Motor neuron (in vitro differentiated cells): Measurements from ENCODE around the gene RUNX1. TPM values are rescaled to one million over a fixed set of nuclear protein-coding genes. Genes with fewer than 3 reads are reported as not detected.
A peak's percentile ranks its signal among the peaks of the same experiment; 100 is the strongest.

Experiments used
- ATAC-seq, 8 experiments: fragments of 200-7000 bp; cut with Tn5 transposase; replicated peaks in 6 of 8; 2 replicates each; pipeline ENCODE4 v1.8.0; 2021; ENCODE audit warnings: mild to moderate bottlenecking in 8 of 8, moderate library complexity in 8 of 8
- H3K27ac ChIP-seq, 2 donors: fragments of 250-450 bp; sonication (Bioruptor Pico); 2 replicates each; pipeline ENCODE4 v1.9.0; 2021; ENCODE audit warnings: antibody characterized with exemption in 2 of 2, mild to moderate bottlenecking in 2 of 2, moderate library complexity in 1 of 2
- H3K4me1 ChIP-seq, 2 donors: fragments of 250-450 bp; sonication (Bioruptor Pico); replicated peaks in 1 of 2; 2 replicates each; pipeline ENCODE4 v1.6.1; 2021; ENCODE audit warnings: antibody characterized with exemption in 2 of 2, mild to moderate bottlenecking in 2 of 2, moderate library complexity in 1 of 2
- H3K4me3 ChIP-seq, 5 donors: fragments of 250-450 bp; sonication (Bioruptor Pico); 2 replicates each; pipeline ENCODE4 v1.9.0; 2021; ENCODE audit warnings: antibody characterized with exemption in 5 of 5, mild to moderate bottlenecking in 5 of 5, moderate library complexity in 4 of 5
- WGBS, 10 experiments: fragments of 450-650 bp; shearing (Covaris generic); methylation state at CpG; one replicate each; pipeline ENCODE4 v1.0.0; 2022; 5-methylcytosine and 5-hydroxymethylcytosine counted together
- in situ Hi-C, 9 experiments: fragments of 400-800 bp; cut with MboI; loops; one replicate each; pipeline ENCODE4 v1.15.0; 2021; ENCODE audit warnings: low sequenced_read_pairs in 9 of 9, low pct_unique_long_range_greater_than_20kb in 2 of 9; ENCODE audit not compliant: unreplicated experiment in 9 of 9
- total RNA-seq, 8 experiments: library from RNA; unstranded; fragments of 300-600 nt; gene quantifications; 2 replicates each; pipeline versions ENCODE4 v1.2.3 to v1.2.4, GENCODE V29; 2022

Gene RUNX1
- total RNA-seq, 8 experiments from 2014 or later: 0.05 to 49.0 (median 3.6) TPM

DNA sequence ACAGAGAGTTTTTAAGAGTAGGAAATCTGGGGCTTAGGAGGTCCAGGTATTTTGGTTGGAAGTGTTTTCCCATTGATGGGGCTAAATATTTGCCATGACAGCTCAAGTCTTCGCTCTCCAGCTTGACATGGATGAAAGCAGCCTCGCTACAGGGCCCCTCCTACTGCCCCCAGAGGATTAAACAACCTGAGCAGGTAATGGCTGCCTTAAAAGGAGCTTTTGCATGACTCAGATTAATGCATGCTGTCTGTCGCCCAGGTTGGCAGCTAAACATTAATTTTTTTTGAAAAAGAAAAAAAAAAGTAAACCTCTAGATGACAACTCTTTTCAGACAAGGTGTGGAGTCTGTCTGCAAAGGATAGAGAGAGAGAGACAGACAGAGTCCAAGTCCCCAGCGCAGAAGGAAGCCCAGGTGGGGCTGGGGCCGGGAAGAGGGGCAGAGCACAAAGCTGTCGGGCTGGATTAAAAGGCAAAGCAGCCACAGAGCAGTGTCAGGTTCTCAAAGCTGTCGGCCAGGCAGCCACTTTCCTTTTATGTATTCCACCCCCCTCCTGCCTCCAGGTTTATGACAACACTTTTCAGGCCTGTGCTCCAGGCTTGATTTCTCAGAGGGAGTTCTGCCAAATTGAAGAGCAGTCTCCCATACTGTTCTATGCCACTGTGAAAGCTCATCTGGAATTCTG, 252.4 kb downstream of the RUNX1 start:
- peaks cover 15 to 29% of the 10 kb centered on the region in 2 donors for H3K4me1 ChIP-seq
- in situ Hi-C loops: no loop called here
- peak in 1 of 8 experiments; percentile 26 for ATAC-seq

DNA sequence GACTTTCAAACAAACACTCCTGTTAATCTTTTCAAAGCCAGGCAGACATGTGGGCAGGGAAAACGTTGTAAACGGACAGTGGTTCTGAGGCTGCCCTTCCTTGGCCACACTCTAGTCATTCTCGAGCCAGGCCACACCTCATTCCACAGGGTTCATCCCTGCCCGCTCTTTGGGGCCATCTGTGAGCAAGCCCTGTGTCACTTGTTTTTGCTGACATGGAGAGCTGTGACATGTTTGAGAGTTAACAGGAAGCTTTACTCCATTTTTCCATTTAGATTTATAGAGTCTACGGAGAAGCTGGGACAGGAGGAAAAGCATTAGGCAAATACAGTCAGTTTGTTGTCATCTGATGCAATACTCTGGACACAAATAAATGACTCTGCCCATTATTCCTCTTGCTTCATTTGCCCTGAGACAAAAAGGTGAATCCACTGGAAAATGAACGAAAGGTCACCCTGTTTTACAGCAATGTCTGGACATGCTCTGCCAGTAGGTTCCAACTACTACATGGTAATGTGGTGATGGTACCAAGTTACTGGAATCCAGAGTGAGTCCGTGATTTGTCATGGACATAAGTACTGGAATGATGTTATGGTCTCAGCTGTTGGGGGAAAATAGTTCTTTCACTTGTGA, 253.4 kb downstream of the RUNX1 start:
- Histone ChIP-seq H3K4me1 (peaks cover 15 to 29% of the 10 kb centered on the region in 2 donors), H3K4me3 (no peak overlapping the region), H3K27ac (peak overlapping the region in 1 of 2 donors; percentile 57)
- peak in 7 of 8 experiments; percentile 79 to 90 (median 85) for ATAC-seq
- WGBS, 10 experiments: 11 to 100% (median 66%) methylated on average over 1 to 6 of the region's 7 CpGs; no CpG with 5 or more reads in 1 of the 10 experiments
- in situ Hi-C loops: no loop called here

More for the DNA sequence above, 252.4 kb downstream of the RUNX1 start:
- Histone ChIP-seq H3K4me3 (no peak overlapping the region), H3K27ac (no peak overlapping the region)
- 36 to 100% (median 80%) methylated on average over 1 to 7 of the region's 7 CpGs; no CpG with 5 or more reads in 2 of the 10 experiments for WGBS, 10 experiments

DNA sequence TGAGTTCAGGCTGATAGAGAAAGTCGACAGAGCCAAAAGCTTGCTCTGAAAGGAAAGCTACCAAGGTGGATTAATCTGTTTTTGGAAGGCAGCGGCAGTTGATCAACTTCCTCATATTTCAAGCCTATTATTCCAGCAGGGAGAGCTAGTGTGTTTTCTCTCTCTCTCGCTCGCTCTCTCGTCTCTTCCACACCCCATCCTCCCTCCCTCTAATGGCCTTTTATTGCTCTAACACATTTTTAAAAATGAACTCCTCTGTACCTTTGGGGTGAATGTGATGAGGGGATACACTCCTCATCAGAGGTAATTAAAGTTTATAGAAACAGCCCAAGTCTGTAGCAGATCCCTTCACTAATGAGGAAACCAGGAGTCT, 253.9 kb downstream of the RUNX1 start:
- Histone ChIP-seq H3K27ac (peak overlapping the region in 1 of 2 donors; percentile 57), H3K4me3 (no peak overlapping the region), H3K4me1 (peaks cover 15 to 29% of the 10 kb centered on the region in 2 donors)
- in situ Hi-C loops: no loop called here
- WGBS, 10 experiments: 0 to 77% (median 63%) methylated on average over 1 to 5 of the region's 5 CpGs; no CpG with 5 or more reads in 2 of the 10 experiments
- ATAC-seq: peak in 7 of 8 experiments; percentile 28 to 69 (median 43)

DNA sequence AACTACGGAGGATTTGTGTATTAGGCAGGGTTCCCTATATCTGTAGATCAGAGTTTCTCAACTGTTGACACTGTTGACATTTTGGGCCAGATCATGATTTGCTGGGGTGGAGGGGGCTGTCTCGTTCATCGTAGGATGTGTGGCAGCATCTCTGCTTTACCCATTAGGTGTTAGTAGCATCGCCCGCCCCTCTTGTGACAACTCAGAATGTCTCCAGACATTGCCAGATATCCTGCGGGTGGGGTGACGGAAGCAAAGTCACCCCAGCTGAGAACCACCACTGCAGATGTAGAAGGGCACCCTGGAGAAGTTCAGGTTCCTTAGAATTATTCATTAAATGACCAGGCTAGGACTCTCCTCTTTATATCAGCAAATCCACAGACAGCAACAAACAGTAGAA, 254.4 kb downstream of the RUNX1 start:
- Histone ChIP-seq H3K27ac (no peak overlapping the region), H3K4me3 (no peak overlapping the region), H3K4me1 (peaks cover 15 to 29% of the 10 kb centered on the region in 2 donors)
- 71 to 100% (median 93%) methylated on average over 1 to 5 of the region's 7 CpGs; no CpG with 5 or more reads in 1 of the 10 experiments for WGBS, 10 experiments
- in situ Hi-C loops: no loop called here
- no peak for ATAC-seq

DNA sequence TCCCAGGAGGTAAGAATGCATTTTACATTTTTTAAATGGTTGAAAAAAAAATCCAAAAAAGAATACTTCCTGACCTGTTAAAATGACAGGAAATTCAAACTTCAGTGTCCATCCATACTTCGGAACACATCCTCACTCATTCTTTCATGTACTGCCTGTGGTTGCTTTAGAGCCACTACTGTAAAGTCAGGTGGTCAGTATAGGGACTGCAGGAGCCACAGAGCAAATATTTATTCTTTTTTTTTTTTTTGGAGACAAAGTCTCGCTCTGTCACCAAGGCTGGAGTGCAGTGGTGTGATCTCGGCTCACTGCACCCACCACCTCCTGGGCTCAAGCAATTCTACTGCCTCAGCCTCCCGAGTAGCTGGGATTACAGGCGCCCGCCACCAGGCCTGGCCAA, 255.6 kb downstream of the RUNX1 start:
- WGBS, 10 experiments: 90 to 100% (median 96%) methylated on average over 1 to 5 of the region's 6 CpGs; no CpG with 5 or more reads in 1 of the 10 experiments
- in situ Hi-C loops: no loop called here

DNA sequence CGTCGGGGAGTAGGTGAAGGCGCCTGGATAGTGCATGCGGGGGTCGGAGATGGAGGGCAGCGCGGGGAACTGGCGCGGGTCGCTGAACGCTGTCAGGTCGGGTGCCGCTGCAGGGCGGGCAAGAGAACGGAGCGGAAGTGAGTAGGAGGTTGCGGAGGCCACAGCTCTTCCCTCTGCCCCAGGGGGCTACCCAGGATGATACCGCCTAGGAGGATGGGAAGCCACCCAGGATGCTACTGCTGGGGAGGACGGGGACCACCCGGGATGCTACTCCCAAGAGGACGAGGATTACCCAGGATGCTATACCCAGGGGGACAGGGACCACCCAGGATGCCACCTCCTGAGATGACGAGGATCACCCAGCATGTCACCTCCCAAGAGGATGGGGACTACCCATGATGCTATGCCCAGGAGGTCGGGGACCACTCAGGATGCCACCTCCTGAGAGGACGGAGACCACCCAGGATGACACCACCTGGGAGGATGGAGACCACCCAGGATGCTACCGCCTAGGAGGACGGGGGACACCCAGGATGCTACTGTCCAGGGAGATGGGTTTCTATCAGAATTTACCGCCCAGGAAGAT, 256.5 kb downstream of the RUNX1 start:
- in situ Hi-C loops: no loop called here
- Histone ChIP-seq H3K4me1 (peaks cover 15 to 29% of the 10 kb centered on the region in 2 donors), H3K27ac (no peak overlapping the region), H3K4me3 (no peak overlapping the region)
- 83 to 100% (median 87%) methylated on average over 1 to 18 of the region's 27 CpGs; no CpG with 5 or more reads in 5 of the 10 experiments for WGBS, 10 experiments
- ATAC-seq: no peak

More for the DNA sequence above, 255.6 kb downstream of the RUNX1 start:
- Histone ChIP-seq H3K4me3 (no peak overlapping the region), H3K27ac (no peak overlapping the region), H3K4me1 (peaks cover 15 to 29% of the 10 kb centered on the region in 2 donors)
- no peak for ATAC-seq

DNA sequence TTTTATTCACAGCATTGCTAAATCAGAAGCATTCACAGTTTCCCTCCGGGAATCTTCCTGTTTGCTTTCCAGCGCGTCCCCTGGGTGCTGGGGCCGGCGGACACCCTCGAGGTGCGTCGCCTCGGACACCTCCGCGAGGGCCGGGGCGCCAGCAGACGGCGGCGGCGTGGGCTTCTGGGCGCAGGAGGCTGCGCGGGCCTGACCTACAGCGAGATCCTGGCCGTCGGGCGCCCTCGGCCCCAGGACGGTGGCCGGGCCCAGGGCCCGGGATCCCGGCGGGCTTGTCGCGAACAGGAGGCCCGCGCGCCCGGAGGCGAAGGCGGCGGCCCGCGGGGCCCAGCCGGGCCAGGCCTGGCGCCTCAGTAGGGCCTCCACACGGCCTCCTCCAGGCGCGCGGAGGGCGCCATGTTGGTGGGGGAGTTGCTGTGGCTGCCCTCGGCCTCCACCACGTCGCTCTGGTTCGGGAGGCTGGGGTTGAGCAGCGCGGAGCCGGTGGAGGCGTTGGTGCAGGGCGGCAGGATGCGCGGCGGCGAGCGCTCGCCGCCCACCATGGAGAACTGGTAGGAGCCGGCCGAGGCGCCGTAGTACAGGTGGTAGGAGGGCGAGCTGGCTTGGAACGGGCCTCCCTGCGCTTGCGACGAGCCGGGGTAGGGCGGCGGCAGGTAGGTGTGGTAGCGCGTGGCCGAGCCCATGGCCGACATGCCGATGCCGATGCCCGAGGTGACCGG, 257.2 kb downstream of the RUNX1 start:
- H3K4me3 ChIP-seq: no peak overlapping the region
- peaks cover 15 to 26% of the 10 kb centered on the region in 2 donors for H3K4me1 ChIP-seq
- in situ Hi-C loops: no loop called here
- WGBS, 10 experiments: 92 to 100% (median 95%) methylated on average over 6 to 28 of the region's 84 CpGs; no CpG with 5 or more reads in 4 of the 10 experiments
- no peak overlapping the region for H3K27ac ChIP-seq
- no peak for ATAC-seq

DNA sequence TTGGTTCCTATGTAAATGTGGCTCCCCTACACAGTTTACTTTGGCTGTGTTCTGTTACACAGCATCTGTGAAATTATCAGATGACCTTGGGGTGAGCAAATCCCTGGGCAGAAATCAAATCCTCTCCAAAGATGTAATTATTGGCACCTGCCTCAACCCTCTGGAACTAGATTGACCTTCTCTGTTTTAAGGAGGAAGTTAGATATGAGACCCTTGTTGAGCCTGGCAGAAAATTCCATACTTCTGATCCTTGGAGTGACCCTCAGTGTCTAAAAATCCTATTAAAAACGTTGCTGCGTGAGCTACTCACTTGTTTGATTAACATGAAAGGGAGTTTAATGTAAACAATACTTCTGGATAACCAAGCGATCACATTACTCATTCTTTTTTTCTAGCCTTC, 258.3 kb downstream of the RUNX1 start:
- no peak for ATAC-seq
- peaks cover 6 to 15% of the 10 kb centered on the region in 2 donors for H3K4me1 ChIP-seq
- 60 to 100% (median 78%) methylated on average over 1 to 3 of the region's 3 CpGs; no CpG with 5 or more reads in 1 of the 10 experiments for WGBS, 10 experiments
- H3K27ac ChIP-seq: no peak overlapping the region
- H3K4me3 ChIP-seq: no peak overlapping the region
- in situ Hi-C loops: no loop called here

DNA sequence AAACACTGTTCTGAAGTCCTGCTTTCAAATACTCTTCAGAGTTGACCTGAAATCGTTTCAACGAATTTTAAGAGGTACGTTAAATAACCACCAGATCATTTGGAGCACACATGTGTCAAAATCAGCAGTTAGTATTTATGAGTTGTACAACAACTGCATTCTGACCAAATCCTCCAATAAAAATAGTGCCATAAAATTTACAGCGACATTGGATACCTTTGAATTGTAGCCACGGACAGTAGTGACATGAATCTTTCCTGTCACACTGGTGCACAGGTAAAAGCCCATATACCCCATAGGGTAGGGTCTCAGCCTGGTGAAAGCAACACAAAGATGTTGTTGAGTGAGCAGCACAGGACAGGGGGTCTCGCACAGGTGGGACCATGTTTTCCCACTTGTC, 258.8 kb downstream of the RUNX1 start:
- WGBS, 10 experiments: 59 to 100% (median 91%) methylated on average over 3 to 6 of the region's 6 CpGs; no CpG with 5 or more reads in 2 of the 10 experiments
- Histone ChIP-seq H3K27ac (no peak overlapping the region), H3K4me1 (peaks cover 5 to 10% of the 10 kb centered on the region in 2 donors), H3K4me3 (no peak overlapping the region)
- in situ Hi-C loops: no loop called here
- ATAC-seq: no peak

DNA sequence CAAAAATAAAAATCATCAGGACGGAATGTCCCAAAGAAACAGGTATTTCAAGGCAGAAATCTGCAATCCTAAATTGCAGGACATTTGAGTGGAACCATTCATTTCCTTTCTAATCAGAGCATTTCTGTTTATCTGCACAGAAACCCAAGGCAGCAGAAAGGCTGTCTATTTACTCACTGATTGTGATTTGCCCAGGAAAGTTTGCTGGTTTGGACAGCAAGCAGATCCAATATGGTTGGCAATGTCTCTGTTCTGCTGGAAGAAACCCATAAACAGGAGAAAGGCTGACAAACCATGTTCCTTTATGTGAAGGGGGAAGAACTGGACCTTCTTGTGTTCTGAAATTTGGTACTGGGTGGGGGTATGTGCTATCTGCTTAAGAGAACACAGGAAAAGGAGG, 260.2 kb downstream of the RUNX1 start:
- no peak overlapping the region for H3K27ac ChIP-seq
- no peaks in the 10 kb centered on the region for H3K4me1 ChIP-seq
- no peak for ATAC-seq
- 60 to 100% (median 89%) methylated on average over 1 of the region's 1 CpG; no CpG with 5 or more reads in 1 of the 10 experiments for WGBS, 10 experiments
- H3K4me3 ChIP-seq: no peak overlapping the region
- in situ Hi-C loops: no loop called here

DNA sequence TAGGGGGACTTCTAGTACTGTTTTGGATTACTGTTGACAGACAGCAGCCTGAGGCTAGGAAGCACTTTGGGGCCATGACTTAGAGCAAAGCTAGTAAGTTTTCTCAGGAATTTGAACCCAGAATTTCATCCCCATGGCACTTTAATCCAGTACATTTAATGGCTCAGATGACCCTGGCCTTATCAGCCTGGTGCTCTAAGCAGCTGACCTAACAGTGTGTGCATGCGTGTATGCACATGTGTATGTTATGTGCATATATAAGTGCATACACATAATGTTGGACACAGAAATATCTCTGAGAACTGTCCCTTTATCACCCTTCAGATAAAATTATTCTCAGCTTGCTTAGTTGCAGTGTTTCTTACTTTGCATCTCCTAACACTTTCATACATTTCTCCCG, 265.3 kb downstream of the RUNX1 start:
- peak in 4 of 8 experiments; percentile 42 to 92 (median 43) for ATAC-seq
- 38 to 94% (median 83%) methylated on average over 1 to 2 of the region's 2 CpGs; no CpG with 5 or more reads in 2 of the 10 experiments for WGBS, 10 experiments
- no peaks in the 10 kb centered on the region for H3K4me1 ChIP-seq
- H3K4me3 ChIP-seq: no peak overlapping the region
- no peak overlapping the region for H3K27ac ChIP-seq
- in situ Hi-C loops: no loop called here

DNA sequence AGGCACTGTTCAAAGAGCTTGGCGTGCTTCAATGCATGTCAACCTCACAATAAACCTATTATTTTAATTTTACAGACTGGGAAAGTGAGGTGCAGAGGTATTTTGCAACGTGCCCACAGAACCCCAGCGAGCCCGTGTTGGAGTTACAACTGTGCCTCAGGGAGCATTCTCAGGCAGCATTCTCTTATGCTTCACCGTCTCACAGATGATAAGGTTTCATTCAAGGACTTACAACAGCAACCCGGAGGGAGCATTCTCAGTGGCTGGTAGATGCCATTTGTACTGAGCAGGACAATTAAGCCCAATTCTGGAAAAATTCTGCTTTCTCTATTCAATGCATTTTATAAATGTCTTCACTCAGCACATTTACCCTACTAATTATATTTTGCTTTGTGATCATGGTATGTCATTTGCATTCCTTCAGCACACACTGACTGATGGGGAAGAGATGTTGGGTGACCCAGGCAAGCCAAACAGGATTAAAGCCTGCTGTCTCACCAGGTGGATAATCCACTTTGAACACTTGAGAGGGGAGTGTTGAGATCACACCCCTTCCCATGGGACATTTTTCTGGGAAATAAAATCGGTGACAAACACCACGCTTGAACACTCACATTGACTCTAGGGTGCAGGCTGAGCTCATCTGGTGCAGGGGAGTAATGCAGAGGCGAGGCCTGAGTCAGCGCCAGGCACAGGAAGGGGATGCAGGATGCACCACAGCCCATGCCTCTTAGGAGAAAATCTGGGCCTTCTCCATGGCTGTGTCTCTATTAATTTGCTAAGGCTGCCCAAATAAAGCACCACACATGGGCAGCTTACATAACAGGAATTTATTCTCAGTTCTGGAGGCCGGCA, 266.4 kb downstream of the RUNX1 start:
- no peak overlapping the region for H3K4me3 ChIP-seq
- 65 to 100% (median 90%) methylated on average over 1 to 6 of the region's 11 CpGs; no CpG with 5 or more reads in 1 of the 10 experiments for WGBS, 10 experiments
- no peaks in the 10 kb centered on the region for H3K4me1 ChIP-seq
- in situ Hi-C loops: no loop called here
- peak in 3 of 8 experiments; percentile 32 to 87 (median 62) for ATAC-seq
- H3K27ac ChIP-seq: no peak overlapping the region
